B cell (primary cell): ENCODE measurements around the gene PTPRN2. TPM values are rescaled to one million over a fixed set of nuclear protein-coding genes. Genes with fewer than 3 reads are reported as not detected.

Source experiments
- ATAC-seq: fragments of 200-7000 bp; cut with Tn5 transposase; one replicate; pipeline ENCODE4 v1.10.0; 2021; ENCODE audit warnings: low read depth, mild to moderate bottlenecking, moderate number of reproducible peaks, moderate library complexity
- CTCF ChIA-PET: fragments of 350-600 bp; sonication (Branson Sonifier 250); formaldehyde crosslinking; loops from one replicate; lab custom pipeline; 2021; ENCODE audit warnings: antibody characterized with exemption, inconsistent platforms; lab: Charles Lee
- POLR2A ChIA-PET: fragments of 350-600 bp; sonication (Branson Sonifier 250); formaldehyde crosslinking; loops from one replicate; lab custom pipeline; 2021; ENCODE audit warnings: antibody characterized with exemption; lab: Charles Lee
- DNase-seq: peaks from one replicate; pipeline ENCODE4 v3.0.0; 2013
- H2AFZ ChIP-seq: 2 replicates; pipeline ENCODE4 v1.6.1; 2012; ENCODE audit warnings: mild to moderate bottlenecking, low read depth, low read length; ENCODE audit not compliant: insufficient read depth, poor library complexity, severe bottlenecking
- H3K27ac ChIP-seq, 2 donors: 1 replicate in 1 of 2; 2 replicates in 1 of 2; pipeline ENCODE4 v1.5.1; 2012 to 2013; ENCODE audit warnings: low read length in 2 of 2, mild to moderate bottlenecking in 2 of 2, moderate library complexity in 1 of 2
- H3K27me3 ChIP-seq, 4 experiments: fragments of 200-600 bp in 1 of 4; sonication (generic) in 1 of 4; replicated peaks in 1 of 4; 1 replicate in 2 of 4; 2 replicates in 2 of 4; pipeline versions ENCODE4 v1.6.1 to v1.7.0; 2013 to 2016; ENCODE audit warnings: low read length in 3 of 4, mild to moderate bottlenecking in 2 of 4, mixed read lengths in 1 of 4, moderate library complexity in 1 of 4; ENCODE audit not compliant: insufficient read depth in 4 of 4, control insufficient read depth in 3 of 4; ENCODE audit errors: control extremely low read depth in 1 of 4
- H3K36me3 ChIP-seq, 2 experiments: replicated peaks in 1 of 2; 1 replicate in 1 of 2; 2 replicates in 1 of 2; pipeline versions ENCODE4 v1.6.1 to v1.7.1; 2013; ENCODE audit warnings: low read length in 1 of 2; ENCODE audit not compliant: insufficient read depth in 2 of 2, control insufficient read depth in 1 of 2; ENCODE audit errors: control extremely low read depth in 1 of 2, extremely low read depth in 1 of 2
- H3K4me1 ChIP-seq, 2 donors: fragments of 200-600 bp in 1 of 2; sonication (generic) in 1 of 2; 1 replicate in 1 of 2; 2 replicates in 1 of 2; pipeline versions ENCODE4 v1.5.1 to v1.6.1; 2013 to 2017; ENCODE audit warnings: low read length in 2 of 2; ENCODE audit not compliant: control insufficient read depth in 2 of 2, insufficient read depth in 2 of 2
- H3K4me2 ChIP-seq: replicated peaks from 2 replicates; pipeline ENCODE3; 2012; ENCODE audit warnings: mild to moderate bottlenecking, low read depth, low read length; ENCODE audit not compliant: poor library complexity, severe bottlenecking
- H3K4me3 ChIP-seq, 5 experiments: fragments of 200-600 bp in 1 of 5; sonication (generic) in 1 of 5; 1 replicate in 3 of 5; 2 replicates in 2 of 5; pipeline versions ENCODE4 v1.5.1 to v1.7.0; 2011 to 2016; ENCODE audit warnings: low read length in 4 of 5, mild to moderate bottlenecking in 4 of 5, low read depth in 2 of 5, control low read depth in 1 of 5, moderate library complexity in 1 of 5; ENCODE audit not compliant: insufficient read depth in 1 of 5; ENCODE audit errors: control extremely low read depth in 1 of 5, extremely low read depth in 1 of 5
- H3K79me2 ChIP-seq: fragments of 200-600 bp; sonication (generic); one replicate; pipeline ENCODE4 v1.6.0; 2016; ENCODE audit warnings: low read length; ENCODE audit not compliant: control insufficient read depth, insufficient read depth
- H3K9ac ChIP-seq: fragments of 200-600 bp; sonication (generic); 2 replicates; pipeline ENCODE4 v1.6.1; 2017; ENCODE audit warnings: mild to moderate bottlenecking, low read length, moderate library complexity
- H3K9me3 ChIP-seq, 3 donors: one replicate each; pipeline versions ENCODE4 v1.6.1 to v1.7.1; 2013; ENCODE audit warnings: low read length in 2 of 3; ENCODE audit not compliant: control insufficient read depth in 2 of 3, insufficient read depth in 1 of 3; ENCODE audit errors: control extremely low read depth in 1 of 3
- H4K20me1 ChIP-seq: 2 replicates; pipeline ENCODE4 v1.6.0; 2012; ENCODE audit warnings: mild to moderate bottlenecking, low read length; ENCODE audit not compliant: insufficient read depth, control insufficient read depth, poor library complexity, severe bottlenecking
- H3K27ac Mint-ChIP-seq: one replicate; pipeline ENCODE4 v1.8.0; 2021; ENCODE audit warnings: mixed read lengths
- H3K27me3 Mint-ChIP-seq: one replicate; pipeline ENCODE4 v1.8.0; 2021; ENCODE audit warnings: mixed read lengths
- H3K4me1 Mint-ChIP-seq: one replicate; pipeline ENCODE4 v1.8.0; 2021; ENCODE audit warnings: mixed read lengths
- H3K4me3 Mint-ChIP-seq: one replicate; pipeline ENCODE4 v1.8.0; 2021; ENCODE audit warnings: mixed read lengths
- H3K9me3 Mint-ChIP-seq: one replicate; pipeline ENCODE4 v1.8.0; 2022; ENCODE audit warnings: mixed read lengths; ENCODE audit not compliant: insufficient read depth
- CTCF ChIP-seq: fragments of 200-600 bp; IDR thresholded peaks from one replicate; pipeline ENCODE4 v1.8.0; 2022; ENCODE audit warnings: antibody characterized with exemption, mild to moderate bottlenecking
- EZH2 ChIP-seq: IDR thresholded peaks from 2 replicates; pipeline ENCODE4 v1.6.1; 2012; ENCODE audit warnings: borderline replicate concordance, low read depth, mild to moderate bottlenecking, moderate library complexity, low read length; ENCODE audit not compliant: insufficient read depth, poor library complexity, severe bottlenecking
- WGBS: methylation state at CpG from one replicate; pipeline ENCODE4 v1.1.5; 2013; ENCODE audit warnings: missing lambda C conversion rate; ENCODE audit not compliant: insufficient coverage; 5-methylcytosine and 5-hydroxymethylcytosine counted together
- intact Hi-C: fragments of 100-400 bp; cut with micrococcal nuclease; formaldehyde crosslinking; loops from one replicate; pipeline ENCODE4 v1.10.0; 2022
- polyA plus RNA-seq: library from polyadenylated mRNA; depleted of rRNA; stranded (reverse); fragments of >200 nt; gene quantifications from 2 replicates; pipeline ENCODE4 v1.2.3, GENCODE V29; 2012
- total RNA-seq, 2 donors: library from RNA; stranded (reverse); fragments of 120-200 nt in 1 of 2; gene quantifications; 1 replicate in 1 of 2; 2 replicates in 1 of 2; pipeline versions ENCODE4 v1.2.3 to v1.2.4, GENCODE V29; 2013 to 2022

The PTPRN2 gene
- total and polyA plus RNA-seq, 2 donors (not counting 1 experiment from before 2014, with no cell fraction given): 2.0 to 5.0 TPM

- Histone ChIP-seq H3K9me3 (peaks cover 0 to 26% (median 0%) of the 10 kb centered on the region in 3 donors), H3K36me3 (no peaks in the 10 kb centered on the region), H3K9ac (no peak overlapping the region), H3K4me1 (no peaks in the 10 kb centered on the region), H3K79me2 (no peaks in the 10 kb centered on the region), H4K20me1 (no peaks in the 10 kb centered on the region), H3K27ac (no peak overlapping the region), H3K4me2 (no peak overlapping the region), H3K4me3 (no peak overlapping the region), H3K27me3 (no peaks in the 10 kb centered on the region), H2AFZ (no peak overlapping the region)
- Mint-ChIP-seq H3K27ac (no peak overlapping the region), H3K4me1 (no peaks in the 10 kb centered on the region), H3K9me3 (no peaks in the 10 kb centered on the region), H3K27me3 (no peaks in the 10 kb centered on the region), H3K4me3 (no peak overlapping the region)
- POLR2A ChIA-PET: no interaction called here
- intact Hi-C loops: no loop called here
- ATAC-seq (no peak), DNase-seq (no peak)
- TF ChIP-seq EZH2 (no peak), CTCF (no peak)
- CTCF ChIA-PET: no interaction called here
- WGBS: 89% methylated on average over 48 of the region's 48 CpGs
Observed at GRCh38 chr7:157757776-157758467, 829.7 kb downstream of the PTPRN2 start.

- WGBS: 90% methylated on average over 21 of the region's 21 CpGs
- H3K4me1 Mint-ChIP-seq: no peaks in the 10 kb centered on the region
- Histone ChIP-seq H4K20me1 (no peaks in the 10 kb centered on the region), H3K36me3 (no peaks in the 10 kb centered on the region), H2AFZ (no peak overlapping the region), H3K27ac (no peak overlapping the region), H3K79me2 (no peaks in the 10 kb centered on the region), H3K27me3 (no peaks in the 10 kb centered on the region), H3K4me2 (no peak overlapping the region), H3K9me3 (peaks cover 0 to 22% (median 0%) of the 10 kb centered on the region in 3 donors), H3K4me1 (no peaks in the 10 kb centered on the region), H3K4me3 (no peak overlapping the region), H3K9ac (no peak overlapping the region)
- ChIA-PET POLR2A (no interaction called here), CTCF (no interaction called here)
- DNase-seq (no peak), ATAC-seq (no peak)
- H3K27ac Mint-ChIP-seq: no peak overlapping the region
- no peaks in the 10 kb centered on the region for H3K9me3 Mint-ChIP-seq
- no peak overlapping the region for H3K4me3 Mint-ChIP-seq
- TF ChIP-seq EZH2: no peak
- no peak for TF ChIP-seq CTCF
- intact Hi-C loops: no loop called here
- no peaks in the 10 kb centered on the region for H3K27me3 Mint-ChIP-seq
Observed at GRCh38 chr7:157757211-157757610, 830.4 kb downstream of the PTPRN2 start.
